GM19372 (cell line): ENCODE measurements around the gene NMUR1.
A peak's percentile ranks its signal among the peaks of the same experiment; 100 is the strongest.

Experiments
- ATAC-seq: cut with Tn5 transposase; IDR thresholded peaks from one replicate; pipeline ENCODE4 v1.9.1; 2021; ENCODE audit warnings: mild to moderate bottlenecking, low read depth, moderate library complexity; ENCODE audit not compliant: unreplicated experiment

NMUR1 gene

GRCh38 chr2:231527955-231528635, 2.1 kb downstream of the NMUR1 start:
- no peak for ATAC-seq

GRCh38 chr2:231527091-231527395, 3.2 kb downstream of the NMUR1 start:
- ATAC-seq, result no peak

- ATAC-seq, result no peak
Observed at GRCh38 chr2:231526341-231527090, 3.7 kb downstream of the NMUR1 start.

GRCh38 chr2:231525248-231526163, 4.7 kb downstream of the NMUR1 start:
- no peak for ATAC-seq

GRCh38 chr2:231524477-231525247, 5.6 kb downstream of the NMUR1 start:
- no peak for ATAC-seq

- no peak for ATAC-seq
Observed at GRCh38 chr2:231523451-231524285, 6.6 kb downstream of the NMUR1 start.

GRCh38 chr2:231522418-231523180, 7.6 kb downstream of the NMUR1 start:
- ATAC-seq, result no peak

GRCh38 chr2:231521443-231521842, 8.8 kb downstream of the NMUR1 start:
- no peak for ATAC-seq

- no peak for ATAC-seq
Observed at GRCh38 chr2:231519975-231520555, 10.2 kb downstream of the NMUR1 start.

GRCh38 chr2:231518771-231519170, 11.5 kb downstream of the NMUR1 start:
- ATAC-seq, result no peak

- ATAC-seq, result no peak
Observed at GRCh38 chr2:231515603-231516002, 14.6 kb downstream of the NMUR1 start.

GRCh38 chr2:231514951-231515297, 15.3 kb downstream of the NMUR1 start:
- ATAC-seq, result no peak

GRCh38 chr2:231514225-231514950, 15.9 kb downstream of the NMUR1 start:
- ATAC-seq, result peak; percentile 99

GRCh38 chr2:231513746-231514224, 16.5 kb downstream of the NMUR1 start:
- ATAC-seq, result no peak

- no peak for ATAC-seq
Observed at GRCh38 chr2:231512222-231512621, 18.0 kb downstream of the NMUR1 start.

- ATAC-seq, result no peak
Observed at GRCh38 chr2:231503766-231504165, 26.5 kb downstream of the NMUR1 start.

- ATAC-seq, result no peak
Observed at GRCh38 chr2:231502596-231502995, 27.6 kb downstream of the NMUR1 start.

GRCh38 chr2:231497651-231498050, 32.6 kb downstream of the NMUR1 start:
- ATAC-seq, result no peak
